ENCODE measurements around the gene HERC4.

HERC4 gene, protein sequence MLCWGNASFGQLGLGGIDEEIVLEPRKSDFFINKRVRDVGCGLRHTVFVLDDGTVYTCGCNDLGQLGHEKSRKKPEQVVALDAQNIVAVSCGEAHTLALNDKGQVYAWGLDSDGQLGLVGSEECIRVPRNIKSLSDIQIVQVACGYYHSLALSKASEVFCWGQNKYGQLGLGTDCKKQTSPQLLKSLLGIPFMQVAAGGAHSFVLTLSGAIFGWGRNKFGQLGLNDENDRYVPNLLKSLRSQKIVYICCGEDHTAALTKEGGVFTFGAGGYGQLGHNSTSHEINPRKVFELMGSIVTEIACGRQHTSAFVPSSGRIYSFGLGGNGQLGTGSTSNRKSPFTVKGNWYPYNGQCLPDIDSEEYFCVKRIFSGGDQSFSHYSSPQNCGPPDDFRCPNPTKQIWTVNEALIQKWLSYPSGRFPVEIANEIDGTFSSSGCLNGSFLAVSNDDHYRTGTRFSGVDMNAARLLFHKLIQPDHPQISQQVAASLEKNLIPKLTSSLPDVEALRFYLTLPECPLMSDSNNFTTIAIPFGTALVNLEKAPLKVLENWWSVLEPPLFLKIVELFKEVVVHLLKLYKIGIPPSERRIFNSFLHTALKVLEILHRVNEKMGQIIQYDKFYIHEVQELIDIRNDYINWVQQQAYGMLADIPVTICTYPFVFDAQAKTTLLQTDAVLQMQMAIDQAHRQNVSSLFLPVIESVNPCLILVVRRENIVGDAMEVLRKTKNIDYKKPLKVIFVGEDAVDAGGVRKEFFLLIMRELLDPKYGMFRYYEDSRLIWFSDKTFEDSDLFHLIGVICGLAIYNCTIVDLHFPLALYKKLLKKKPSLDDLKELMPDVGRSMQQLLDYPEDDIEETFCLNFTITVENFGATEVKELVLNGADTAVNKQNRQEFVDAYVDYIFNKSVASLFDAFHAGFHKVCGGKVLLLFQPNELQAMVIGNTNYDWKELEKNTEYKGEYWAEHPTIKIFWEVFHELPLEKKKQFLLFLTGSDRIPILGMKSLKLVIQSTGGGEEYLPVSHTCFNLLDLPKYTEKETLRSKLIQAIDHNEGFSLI

DNA sequence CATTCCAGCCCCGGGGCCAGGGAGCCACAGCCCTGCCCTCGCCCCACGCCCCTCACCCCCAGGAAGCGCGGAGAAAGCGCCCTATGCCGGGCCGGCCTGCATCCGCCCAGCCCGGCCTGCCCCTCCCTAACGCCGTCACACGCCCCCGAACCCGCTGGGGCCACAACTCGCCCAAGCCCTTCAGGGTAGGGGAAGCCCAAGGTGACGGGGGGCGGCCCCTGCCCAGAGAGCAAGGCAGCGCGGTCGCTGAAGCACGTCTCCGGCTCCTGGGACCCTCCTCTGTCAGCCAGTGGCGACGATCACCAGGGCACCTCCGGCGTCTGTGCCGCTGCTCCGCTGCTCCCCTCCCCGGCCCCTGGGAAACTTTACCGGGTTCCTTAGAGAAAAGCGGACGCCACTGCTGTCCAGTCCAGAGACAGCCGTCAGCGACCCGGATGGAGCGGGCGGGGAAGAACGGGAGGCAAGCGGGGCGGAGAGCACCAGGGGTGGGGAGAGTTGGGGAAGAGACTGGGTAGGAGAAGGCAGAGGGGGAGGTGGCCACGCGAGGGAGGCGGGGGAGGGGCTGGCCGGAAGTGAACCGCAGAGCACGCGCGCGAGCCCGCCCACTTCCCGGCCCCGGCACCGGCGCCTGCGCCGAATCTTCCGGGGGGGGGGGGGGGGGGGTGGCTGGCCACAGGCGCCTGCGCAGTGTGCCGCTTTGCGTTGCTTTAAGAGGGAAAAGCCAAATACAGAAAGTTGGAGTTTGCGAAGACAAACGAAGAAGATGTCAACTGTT lies at the start of gene HERC4:
Gene HERC4 (minus strand): TSS at position 509 of the 775 bp plus-strand sequence. CDS start 2,175 bp downstream, outside the sequence.
- peak; percentile 80 for DNase-seq (ENCODE audit: low read depth)

DNA sequence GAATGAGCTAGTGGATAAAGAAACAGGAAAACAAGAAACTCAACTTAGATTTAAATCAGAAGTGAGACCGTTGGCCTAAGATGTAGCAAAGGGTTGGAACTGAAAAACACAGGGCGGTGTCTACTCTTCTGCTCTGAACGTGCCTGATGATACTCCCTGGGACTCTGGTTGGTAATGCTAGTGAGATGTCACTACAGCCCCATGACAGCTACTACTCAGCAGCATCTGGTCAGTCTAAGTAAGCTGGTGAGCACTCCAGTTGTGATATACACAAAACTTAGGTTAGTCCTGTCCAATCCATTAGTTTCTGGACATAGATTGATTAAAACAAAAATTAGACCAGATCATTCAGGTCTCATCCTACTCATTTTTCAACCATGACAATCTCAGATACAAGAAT lies 49.6 kb upstream of the HERC4 start:
- DNase-seq (ENCODE audit: low read depth), result no peak

DNA sequence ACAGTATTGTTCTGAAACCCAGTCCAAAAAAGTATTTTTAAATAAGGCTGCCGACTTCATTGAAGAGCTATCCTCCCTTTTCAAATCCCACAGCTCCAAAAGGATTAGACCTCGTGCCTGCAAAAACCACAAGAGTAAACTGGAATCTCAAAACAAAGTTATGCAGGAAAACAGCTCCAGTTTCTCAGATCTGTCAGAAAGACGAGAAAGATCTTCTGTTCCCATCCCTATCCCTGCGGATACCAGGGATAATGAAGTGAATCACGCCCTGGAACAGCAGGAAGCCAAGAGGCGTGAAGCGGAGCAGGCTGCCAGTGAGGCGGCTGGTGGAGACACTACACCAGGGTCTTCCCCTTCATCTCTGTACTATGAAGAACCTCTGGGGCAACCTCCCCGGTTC lies 46.8 kb upstream of the HERC4 start:
- no peak for DNase-seq (ENCODE audit: low read depth)

DNA sequence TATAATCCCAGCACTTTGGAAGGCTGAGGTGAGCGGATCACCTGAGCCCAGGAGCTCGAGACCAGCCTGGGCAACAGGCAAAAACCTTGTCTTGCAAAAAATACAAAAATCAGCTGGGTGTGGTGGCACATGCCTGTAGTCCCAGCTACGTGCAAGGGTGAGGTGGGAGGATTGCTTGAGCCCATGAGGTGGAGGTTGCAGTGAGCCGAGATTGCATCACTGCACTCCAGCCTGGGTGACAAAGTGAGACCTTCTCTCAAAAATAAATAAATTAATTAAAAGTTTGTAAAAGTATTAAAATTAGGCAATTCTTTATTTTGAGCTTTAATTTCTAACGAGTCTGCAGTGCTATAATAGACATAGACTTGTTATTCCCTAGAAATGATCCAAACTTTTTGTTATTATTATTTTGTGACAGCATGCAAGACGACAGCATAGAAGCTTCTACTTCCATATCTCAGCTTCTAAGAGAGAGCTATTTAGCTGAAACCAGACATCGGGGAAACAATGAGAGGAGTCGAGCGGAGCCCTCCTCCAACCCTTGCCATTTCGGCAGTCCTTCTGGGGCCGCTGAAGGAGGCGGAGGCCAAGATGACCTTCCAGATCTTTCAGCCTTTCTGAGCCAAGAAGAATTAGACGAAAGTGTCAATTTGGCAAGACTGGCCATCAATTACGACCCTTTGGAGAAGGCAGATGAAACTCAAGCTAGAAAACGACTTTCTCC lies 46.1 kb upstream of the HERC4 start:
- no peak for DNase-seq (ENCODE audit: low read depth)

DNA sequence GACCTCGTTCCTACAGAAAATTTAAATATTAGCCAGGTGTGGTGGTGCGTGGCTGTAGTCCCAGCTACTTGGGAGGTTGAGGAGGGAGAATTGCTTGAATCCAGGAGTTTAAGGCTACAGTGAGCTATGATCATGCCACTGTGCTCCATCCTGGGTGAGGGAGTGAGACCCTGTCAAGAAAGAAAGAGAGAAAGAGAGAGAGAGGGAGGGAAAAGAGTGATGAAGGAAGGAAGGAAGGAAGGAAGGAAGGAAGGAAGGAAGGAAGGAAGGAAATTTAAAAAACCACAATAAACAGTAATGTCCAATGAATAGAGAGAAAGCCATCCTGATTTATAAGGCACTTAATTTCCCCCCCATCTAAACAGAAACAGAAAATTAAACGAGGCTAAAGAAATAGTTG lies 43.6 kb upstream of the HERC4 start:
- no peak for DNase-seq (ENCODE audit: low read depth)

DNA sequence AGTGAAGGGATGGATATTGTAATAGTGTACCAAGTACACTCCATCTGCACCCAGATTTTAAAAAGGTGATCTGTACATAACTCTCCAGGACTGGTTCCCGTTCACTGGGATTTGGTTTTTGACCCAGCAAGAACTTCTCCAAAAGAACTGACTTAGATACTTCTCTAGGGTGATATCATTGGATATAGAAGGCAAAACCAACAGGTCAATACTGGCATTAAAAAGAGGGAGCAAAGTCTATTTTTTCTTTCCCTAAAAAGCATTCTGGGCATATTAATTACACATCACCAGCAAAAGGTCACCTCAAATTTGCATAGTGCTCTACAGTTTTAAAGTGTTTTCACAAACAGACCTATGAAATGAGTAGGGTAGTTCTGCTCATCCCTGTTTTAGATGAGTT lies 37.8 kb upstream of the HERC4 start:
- DNase-seq (ENCODE audit: low read depth), result no peak

DNA sequence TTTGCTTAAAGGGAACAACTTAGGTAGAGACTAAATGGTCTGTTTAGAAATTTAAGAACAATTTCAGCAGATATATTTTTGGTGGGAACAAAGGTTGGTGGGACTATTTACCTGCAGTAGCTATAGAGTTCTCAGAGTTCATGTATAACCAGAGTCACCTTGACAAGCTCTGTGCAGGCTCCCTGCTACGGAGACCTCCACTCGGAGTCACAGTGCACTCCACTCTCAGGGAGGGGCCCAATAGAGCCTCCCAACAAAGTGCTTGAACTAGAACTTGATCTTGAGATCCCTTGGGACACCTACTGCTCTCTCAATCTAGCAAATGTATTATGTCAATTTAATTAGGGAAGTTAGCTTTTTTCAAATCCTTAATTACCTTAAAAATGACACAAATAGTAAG lies 36.5 kb upstream of the HERC4 start:
- no peak for DNase-seq (ENCODE audit: low read depth)

DNA sequence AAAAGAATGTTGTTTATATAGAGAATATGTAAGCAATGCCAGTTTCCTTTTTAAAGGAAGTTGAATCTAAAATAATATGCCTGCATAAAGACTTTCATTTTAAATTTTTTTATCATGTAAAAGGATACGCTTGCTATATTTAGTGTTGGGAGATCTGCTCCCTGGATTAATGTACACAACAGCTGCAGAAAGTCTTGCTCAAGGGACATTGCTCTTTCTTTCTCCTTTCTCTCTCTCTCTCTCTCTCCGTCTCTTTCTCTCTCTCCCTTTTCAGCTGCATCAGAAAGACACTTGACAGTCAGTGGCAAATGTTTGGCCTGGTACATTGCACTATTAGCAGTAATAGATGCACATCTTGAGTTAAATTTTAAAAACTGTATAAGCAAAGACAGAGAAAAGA lies 34.9 kb upstream of the HERC4 start:
- no peak for DNase-seq (ENCODE audit: low read depth)

DNA sequence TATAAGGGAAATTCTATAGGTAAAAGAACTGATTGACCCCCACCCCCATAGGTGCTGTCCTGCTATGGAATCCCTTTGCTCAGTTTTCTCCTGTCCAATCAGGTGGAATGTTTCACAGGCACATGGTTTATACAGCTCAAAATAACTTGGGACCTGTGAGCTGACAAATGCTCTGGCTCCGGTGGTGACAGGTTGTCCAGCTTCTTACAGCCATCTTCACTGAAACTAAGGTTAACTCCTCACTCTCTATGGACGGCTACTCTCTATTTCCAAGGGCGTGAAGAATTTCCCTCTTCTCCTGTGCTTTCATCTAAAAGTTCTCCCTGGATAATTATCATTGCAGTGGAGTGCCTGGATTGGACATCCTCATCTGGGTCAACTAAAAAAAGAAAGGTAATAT lies 34.2 kb upstream of the HERC4 start, which contains the start of gene MYPN:
Gene MYPN (plus strand): TSS at position 158 of the 400 bp plus-strand sequence. CDS start 11,951 bp downstream, outside the sequence.
- DNase-seq (ENCODE audit: low read depth), result no peak

DNA sequence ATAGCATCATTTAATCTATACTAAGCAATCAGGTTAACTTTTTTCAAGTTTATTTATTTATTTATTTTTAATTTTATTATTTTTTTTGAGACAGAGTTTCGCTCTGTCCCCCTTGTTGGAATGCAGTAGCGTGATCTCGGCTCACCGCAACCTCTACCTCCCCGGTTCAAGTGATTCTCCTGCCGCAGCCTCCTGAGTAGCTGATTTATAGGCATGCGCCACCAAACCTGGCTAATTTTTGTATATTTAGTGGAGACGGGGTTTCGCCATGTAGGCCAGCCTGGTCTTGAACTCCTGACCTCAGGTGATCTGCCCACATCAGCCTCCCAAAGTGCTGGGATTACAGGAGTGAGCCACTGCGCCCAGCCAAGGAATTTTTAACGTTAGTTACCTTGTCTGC lies 33.6 kb upstream of the HERC4 start:
- DNase-seq (ENCODE audit: low read depth), result no peak

DNA sequence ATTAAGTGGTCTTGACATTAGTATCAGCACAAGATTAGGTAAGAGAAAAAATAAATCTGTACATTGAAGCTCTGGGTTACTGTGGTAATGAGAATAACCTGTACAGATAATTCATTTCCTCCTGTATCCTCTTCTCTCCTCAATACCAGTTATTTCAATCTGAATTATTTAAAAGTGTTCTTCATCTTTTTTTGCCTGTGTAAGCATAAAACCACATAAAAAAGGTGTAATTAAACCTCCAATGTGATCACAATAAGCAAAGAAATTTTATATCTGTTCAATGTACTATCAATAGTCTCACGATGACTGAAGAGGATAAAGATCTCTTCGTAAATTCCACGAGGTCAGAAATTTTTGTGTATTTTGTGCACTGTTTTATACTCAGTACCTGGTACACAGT lies 33.0 kb upstream of the HERC4 start:
- no peak for DNase-seq (ENCODE audit: low read depth)

DNA sequence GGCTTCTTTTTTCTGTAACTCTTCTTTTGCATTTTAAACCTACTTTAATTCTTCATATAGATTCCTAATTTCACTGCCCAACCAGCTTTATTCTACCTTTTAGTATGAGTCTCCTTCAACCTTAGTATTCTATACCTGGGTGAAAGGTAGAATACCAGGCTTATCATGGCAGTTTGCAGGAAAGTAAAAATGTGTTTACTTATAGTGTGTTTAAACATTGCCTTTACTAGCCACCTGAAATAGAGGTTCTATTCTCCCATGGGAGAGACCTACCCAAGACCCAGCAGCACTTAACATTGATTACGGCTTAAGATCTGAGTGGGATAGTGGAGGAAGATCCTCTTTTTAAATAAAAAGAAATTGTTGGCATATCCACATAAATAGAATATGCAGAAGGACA lies 32.6 kb upstream of the HERC4 start:
- no peak for DNase-seq (ENCODE audit: low read depth)

DNA sequence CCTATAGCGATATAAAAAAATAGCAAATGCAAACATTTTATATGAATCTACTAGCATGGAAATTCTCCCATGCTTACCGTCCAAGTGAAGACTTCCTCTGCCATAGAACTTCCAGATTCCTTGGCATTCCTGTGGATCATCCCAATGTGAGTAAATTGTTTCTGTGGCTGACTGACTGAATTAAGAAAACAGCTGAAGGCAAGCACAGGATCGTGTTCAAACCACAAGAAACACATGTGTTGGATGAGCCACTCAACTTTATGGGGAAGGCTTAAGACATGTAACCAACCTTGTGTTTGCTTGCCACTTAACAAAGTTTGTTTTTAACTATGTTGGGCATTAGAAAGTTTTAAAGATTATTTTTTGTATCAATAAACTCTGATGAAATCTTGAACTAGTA lies 31.6 kb upstream of the HERC4 start:
- no peak for DNase-seq (ENCODE audit: low read depth)

DNA sequence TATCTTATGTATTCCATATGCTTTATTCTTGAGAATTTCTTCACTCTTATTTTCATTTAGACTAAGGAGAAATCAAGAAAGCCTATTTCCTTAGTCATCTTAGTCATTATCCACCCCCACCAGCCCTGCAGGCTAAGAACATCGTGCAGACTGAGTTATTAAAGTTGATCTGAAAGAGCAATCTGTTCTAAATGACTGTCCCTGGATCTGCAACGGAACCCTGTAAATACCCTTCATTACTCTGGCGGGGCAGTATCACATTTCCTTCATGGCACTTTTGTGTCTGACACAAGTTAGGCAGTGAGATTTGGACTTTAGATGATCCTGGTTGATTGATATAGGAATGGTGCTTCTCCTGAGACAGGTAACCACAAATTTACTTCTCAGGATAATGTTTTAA lies 30.7 kb upstream of the HERC4 start:
- no peak for DNase-seq (ENCODE audit: low read depth)

DNA sequence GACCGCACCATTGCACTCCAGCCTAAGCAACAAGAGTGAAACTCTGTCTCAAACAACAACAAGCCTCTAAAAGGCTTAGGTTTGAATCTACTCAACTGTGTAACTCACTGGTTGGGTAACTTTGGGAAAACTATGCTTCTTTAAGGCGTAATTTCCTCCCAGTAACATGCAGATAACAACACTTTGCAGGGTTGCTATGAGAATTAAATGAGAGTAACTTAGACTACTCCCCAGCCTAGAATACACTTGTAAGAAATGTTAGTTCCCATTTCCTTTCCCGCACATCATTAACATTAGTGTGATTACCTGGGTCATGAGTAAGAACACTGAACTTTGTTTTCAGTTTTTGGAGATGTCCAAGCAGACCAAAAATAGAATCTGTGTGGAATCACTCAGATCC lies 28.8 kb upstream of the HERC4 start:
- DNase-seq (ENCODE audit: low read depth), result no peak

DNA sequence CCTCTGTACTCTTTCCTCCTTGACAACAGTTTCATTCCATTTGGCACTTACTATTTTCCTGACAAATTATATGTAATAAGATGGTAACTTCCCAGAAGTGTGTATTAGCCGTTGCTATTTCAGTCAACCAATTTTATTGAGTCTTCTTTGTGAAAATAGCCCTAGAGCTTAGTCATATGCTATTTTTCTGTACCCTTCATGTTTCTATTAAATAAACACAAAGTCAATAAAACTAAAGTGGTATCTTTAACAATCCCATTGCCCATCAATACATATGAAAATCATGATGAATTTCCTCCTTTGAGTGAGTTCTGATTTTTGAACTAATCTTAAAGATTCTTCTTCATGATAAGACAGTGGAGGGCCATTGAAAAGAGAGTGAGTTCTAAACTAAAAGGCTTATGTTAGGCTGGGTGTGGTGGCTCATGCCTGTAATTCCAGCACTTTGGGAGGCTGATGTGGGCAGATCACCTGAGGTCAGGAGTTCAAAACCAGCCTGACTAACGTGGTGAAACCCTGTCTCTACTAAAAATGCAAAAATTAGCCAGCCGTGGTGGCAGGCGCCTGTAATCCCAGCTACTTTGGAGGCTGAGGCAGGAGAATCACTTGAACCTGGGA lies 28.3 kb upstream of the HERC4 start:
- DNase-seq (ENCODE audit: low read depth), result no peak

DNA sequence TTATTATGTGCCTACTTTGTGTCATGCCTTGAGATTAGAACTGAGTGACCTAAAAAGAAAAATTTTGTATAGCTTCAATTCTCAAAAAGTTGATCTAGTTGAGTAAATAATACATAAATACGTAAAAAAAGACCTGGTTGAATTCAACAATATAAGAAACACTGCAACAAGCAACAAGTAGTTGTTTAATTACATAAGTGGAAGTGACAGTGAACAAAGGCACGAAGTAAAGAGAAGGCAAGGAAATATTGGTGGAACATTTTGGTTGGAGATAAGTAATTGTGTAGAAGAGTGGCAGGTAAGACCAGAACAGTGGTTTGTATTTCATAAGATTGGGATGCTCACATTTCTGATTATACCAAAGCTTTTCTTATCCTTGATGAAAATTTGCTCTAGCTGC lies 26.0 kb upstream of the HERC4 start:
- no peak for DNase-seq (ENCODE audit: low read depth)

DNA sequence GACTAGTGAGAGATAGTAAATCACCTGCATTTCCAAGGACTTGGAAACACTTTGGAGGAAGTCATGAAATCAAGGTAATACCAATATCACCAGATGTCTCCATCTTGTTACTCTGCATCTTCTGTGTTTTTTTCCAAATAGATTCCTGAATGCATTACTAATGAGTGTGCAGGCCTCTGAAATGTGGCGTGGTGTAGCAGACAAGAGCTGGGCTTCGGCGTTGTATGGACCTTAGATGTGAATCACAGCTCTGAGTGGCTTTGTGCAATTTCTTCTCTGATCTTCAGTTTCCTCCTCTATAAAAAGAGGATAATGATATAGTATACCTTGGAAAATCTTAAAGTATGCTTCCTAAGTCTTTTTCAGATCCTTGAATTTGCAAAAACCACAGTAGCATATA lies 24.7 kb upstream of the HERC4 start:
- DNase-seq (ENCODE audit: low read depth), result no peak

DNA sequence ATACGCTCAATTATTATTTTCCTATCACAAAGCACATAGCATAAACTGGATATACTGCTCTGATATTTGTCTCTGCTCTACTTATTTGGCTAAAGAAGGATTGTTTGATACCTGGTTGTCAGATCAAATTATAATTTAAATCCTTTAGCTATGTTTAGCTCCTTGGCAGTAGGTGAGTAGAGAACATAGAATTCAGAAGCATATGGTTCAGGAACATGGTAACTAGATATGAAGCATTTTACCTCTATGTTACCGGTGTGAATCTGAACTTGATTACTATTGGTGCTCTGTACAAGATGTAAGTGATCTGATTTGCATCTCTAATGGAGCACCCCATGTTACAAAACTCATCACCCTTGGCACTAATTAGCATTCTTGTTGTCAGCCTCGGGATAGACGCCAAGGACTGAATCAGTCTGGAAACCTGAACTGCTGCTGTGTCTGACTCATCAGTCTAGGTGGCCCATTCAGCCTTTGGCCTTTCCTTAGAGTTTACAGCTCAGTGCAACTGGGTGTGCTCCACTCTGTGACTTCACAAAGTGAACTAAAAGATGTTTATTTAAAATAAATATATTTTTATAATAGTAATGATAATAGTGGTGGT lies 21.9 kb upstream of the HERC4 start:
- no peak for DNase-seq (ENCODE audit: low read depth)

DNA sequence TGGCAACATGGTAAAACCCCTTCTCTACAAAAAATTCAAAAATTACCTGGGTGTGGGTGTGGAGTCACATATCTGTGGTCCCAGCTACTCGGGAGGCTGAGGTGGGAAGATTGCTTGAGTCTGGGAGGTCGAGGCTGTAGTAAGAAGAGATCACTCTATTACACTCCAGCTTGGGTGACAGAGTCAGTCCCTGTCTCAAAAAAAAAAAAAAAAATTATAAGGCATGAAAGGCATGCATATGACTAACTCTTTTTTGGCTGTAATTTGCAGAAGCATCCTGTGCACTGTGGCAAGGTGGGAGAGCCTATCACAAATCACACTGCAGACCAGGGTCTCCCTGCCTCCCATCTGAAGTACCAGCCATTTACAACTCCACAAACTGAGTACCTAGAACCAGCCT lies 20.1 kb upstream of the HERC4 start:
- DNase-seq (ENCODE audit: low read depth), result no peak

DNA sequence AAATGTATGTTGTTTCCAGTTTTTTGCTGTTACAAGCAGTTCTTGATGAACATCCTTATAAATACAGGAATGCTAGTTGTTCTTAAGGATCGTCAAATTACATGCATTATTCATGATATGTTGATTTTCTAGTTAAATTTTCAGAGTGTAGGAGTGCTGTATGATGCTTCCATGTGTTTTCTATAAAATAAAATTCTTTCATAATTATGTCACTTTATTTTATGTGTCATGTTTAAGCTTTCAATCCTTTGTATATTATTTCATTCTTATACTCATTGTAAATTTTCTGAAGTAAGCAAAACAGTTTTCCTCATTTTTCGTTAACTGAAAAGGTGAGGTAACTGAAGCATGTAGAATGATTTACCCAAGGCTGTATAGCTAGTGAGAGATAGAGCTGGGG lies 17.4 kb upstream of the HERC4 start:
- DNase-seq (ENCODE audit: low read depth), result no peak

All from stimulated activated CD8-positive, alpha-beta memory T cell treated with anti-CD3 and anti-CD28 coated beads, Interleukin-15, amount 100 ng/mL, for 1 hour (primary cell).